Natural killer cell treated with Interleukin-12 subunit alpha and Interleukin-12 subunit beta and Interleukin-15 and Interleukin-18, amount 100 ng/mL, for 72 hours (primary cell): ENCODE measurements around the gene FZD8. TPM values are rescaled to one million over a fixed set of nuclear protein-coding genes. Genes with fewer than 3 reads are reported as not detected.

Source experiments
- ATAC-seq, 2 donors: fragments of 150-1000 bp; cut with Tn5 transposase in 1 of 2; sonication (Bioruptor Pico), chemical (Tn5 transposase) in 1 of 2; 2 replicates each; pipeline ENCODE4 v1.10.0; 2021
- DNase-seq: peaks from one replicate; pipeline ENCODE4 v3.0.0; 2022; ENCODE audit warnings: low spot score
- H3K27ac Mint-ChIP-seq, 2 donors: 1 replicate in 1 of 2; 2 replicates in 1 of 2; pipeline ENCODE4 v1.8.0; 2022; ENCODE audit warnings: mixed read lengths in 2 of 2, mild to moderate bottlenecking in 1 of 2, moderate library complexity in 1 of 2
- H3K27me3 Mint-ChIP-seq, 2 donors: 1 replicate in 1 of 2; 2 replicates in 1 of 2; pipeline ENCODE4 v1.8.0; 2022; ENCODE audit warnings: mixed read lengths in 2 of 2
- H3K36me3 Mint-ChIP-seq: one replicate; pipeline ENCODE4 v1.8.0; 2022; ENCODE audit warnings: mixed read lengths
- H3K4me1 Mint-ChIP-seq, 2 donors: 1 replicate in 1 of 2; 2 replicates in 1 of 2; pipeline ENCODE4 v1.8.0; 2022; ENCODE audit warnings: low read depth in 2 of 2, mixed read lengths in 2 of 2, mild to moderate bottlenecking in 1 of 2
- H3K4me3 Mint-ChIP-seq: one replicate; pipeline ENCODE4 v1.8.0; 2022; ENCODE audit warnings: mixed read lengths
- H3K9me3 Mint-ChIP-seq: 2 replicates; pipeline ENCODE4 v1.8.0; 2022; ENCODE audit warnings: mixed read lengths
- total RNA-seq, 2 donors: library from RNA; stranded (reverse); gene quantifications; one replicate each; pipeline ENCODE4 v1.2.3, GENCODE V29; 2022

Gene FZD8
- total RNA-seq, 2 donors from 2014 or later = 0.64 to 0.73 TPM

GRCh38 chr10:35637462-35637861 lies 4.6 kb downstream of the FZD8 start:
- no peak for DNase-seq
- Mint-ChIP-seq H3K27ac (no peak overlapping the region), H3K27me3 (peaks cover 16 to 41% of the 10 kb centered on the region in 2 donors), H3K4me3 (no peak overlapping the region), H3K4me1 (peaks cover 0 to 10% of the 10 kb centered on the region in 2 donors), H3K36me3 (no peaks in the 10 kb centered on the region), H3K9me3 (no peaks in the 10 kb centered on the region)
- no peak for ATAC-seq

DNA sequence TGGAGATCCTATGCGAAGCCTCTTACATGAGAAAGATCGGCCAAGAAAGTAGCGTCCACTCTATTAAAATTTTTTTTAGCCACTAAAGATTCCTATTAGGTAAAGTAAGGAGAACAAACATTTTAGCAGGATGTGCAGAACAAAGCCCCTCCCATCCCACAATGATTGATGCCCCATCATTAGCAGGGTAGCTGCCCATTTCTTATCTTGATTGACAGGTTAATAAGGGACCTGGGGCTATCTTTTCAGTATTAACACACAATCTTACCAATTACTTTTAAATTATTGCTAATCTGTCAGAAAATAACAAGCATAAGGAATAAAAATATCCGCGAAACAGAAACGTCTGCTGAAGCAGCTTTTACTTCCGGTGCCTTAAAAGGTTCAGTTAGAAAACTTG lies 5.1 kb downstream of the FZD8 start:
- no peak overlapping the region for H3K27ac Mint-ChIP-seq
- peaks cover 0 to 6% of the 10 kb centered on the region in 2 donors for H3K4me1 Mint-ChIP-seq
- peaks cover 16 to 41% of the 10 kb centered on the region in 2 donors for H3K27me3 Mint-ChIP-seq
- H3K9me3 Mint-ChIP-seq = no peaks in the 10 kb centered on the region
- no peaks in the 10 kb centered on the region for H3K36me3 Mint-ChIP-seq
- no peak for DNase-seq
- no peak for ATAC-seq
- H3K4me3 Mint-ChIP-seq = no peak overlapping the region

DNA sequence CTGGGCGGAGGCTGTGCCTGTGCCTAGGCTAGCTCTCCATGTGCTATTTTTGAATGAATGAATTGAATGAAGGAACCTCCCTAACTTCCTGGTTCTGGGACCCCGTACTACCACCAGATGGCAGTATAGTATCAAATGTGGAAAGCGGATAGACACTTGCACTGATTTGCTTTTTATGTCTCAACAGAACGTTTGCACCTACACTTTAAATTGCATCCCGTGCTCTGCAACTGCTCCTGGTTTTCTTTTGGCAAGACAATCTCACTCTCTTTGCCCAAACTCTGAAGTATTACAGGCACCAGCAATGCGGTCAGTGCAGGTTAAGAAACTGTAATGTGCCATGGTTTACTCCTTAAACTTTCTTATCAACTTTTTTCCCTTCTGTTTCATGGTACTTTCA lies 6.5 kb downstream of the FZD8 start:
- Mint-ChIP-seq H3K27me3 (peaks cover 16 to 41% of the 10 kb centered on the region in 2 donors), H3K36me3 (no peaks in the 10 kb centered on the region), H3K27ac (no peak overlapping the region), H3K4me3 (no peak overlapping the region), H3K9me3 (no peaks in the 10 kb centered on the region), H3K4me1 (peaks cover 0 to 6% of the 10 kb centered on the region in 2 donors)
- ATAC-seq (no peak), DNase-seq (peak; percentile 69)

DNA sequence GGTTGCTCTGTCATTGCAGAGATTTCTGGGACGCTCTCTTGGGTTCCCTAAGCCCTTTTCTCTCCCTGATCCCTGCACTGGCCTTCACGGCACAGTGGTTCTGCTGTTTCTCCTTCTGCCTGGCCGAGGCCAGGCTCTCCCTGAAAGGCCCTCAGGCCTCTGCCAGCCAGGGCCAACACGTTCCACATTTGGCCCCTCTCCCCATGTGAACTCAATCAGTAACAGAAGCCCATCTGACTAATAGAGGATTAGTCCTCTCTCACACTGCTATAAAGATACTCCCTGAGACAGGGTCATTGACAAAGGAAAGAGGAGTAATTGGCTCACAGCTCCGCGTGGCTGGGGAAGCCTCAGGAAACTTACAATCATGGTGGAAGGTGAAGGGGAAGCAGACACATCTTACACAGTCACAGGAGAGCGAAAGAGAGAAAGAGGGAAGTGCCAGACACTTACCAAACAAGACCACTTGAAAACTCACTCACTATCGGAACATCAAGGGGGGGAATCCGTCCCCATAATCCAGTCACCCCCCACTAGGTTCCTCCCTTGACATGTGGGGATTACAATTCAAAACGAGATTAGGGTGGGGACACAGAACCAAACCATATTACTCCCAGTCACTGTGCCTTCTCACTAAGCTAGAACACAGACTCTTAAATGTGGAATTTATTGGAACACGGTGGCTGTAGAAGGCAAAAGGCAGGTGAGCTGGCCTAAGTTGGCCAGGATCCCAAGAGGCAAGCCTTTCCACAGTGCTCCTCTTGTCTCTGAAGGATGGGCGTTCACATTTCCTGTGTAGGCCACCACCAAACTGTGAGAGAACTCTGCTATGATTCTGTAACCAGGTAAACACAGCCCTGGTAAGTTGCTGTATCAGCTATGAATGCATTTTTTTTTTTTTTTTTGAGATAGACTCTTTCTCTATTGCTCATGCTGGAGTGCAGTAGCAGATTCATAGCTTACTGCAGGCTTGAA lies 8.8 kb downstream of the FZD8 start:
- H3K27me3 Mint-ChIP-seq = peaks cover 16 to 57% of the 10 kb centered on the region in 2 donors
- H3K4me3 Mint-ChIP-seq = no peak overlapping the region
- no peak for DNase-seq
- no peaks in the 10 kb centered on the region for H3K36me3 Mint-ChIP-seq
- H3K4me1 Mint-ChIP-seq = no peaks in the 10 kb centered on the region
- no peak for ATAC-seq
- no peaks in the 10 kb centered on the region for H3K9me3 Mint-ChIP-seq
- no peak overlapping the region for H3K27ac Mint-ChIP-seq

DNA sequence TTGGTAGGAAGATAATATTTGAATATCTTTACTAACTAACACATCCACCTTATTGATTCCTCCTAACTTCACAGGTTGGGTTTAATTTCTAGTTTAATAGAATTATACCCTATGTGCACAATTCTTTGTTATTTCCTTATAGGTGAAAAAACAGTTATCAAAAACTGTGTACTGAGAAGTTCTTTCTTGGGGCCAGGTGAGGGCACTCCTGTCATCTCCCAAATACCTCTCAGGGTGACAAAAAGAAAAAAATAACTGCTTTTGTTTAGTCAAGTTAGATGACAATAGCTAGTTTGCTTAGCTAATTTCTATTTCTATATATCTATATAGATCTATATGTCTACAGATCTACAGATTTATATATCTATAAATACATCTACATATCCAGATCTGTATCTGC lies 10.1 kb downstream of the FZD8 start:
- DNase-seq (no peak), ATAC-seq (no peak)
- H3K27me3 Mint-ChIP-seq = peaks cover 14 to 45% of the 10 kb centered on the region in 2 donors
- H3K4me3 Mint-ChIP-seq = no peak overlapping the region
- H3K4me1 Mint-ChIP-seq = no peaks in the 10 kb centered on the region
- no peak overlapping the region for H3K27ac Mint-ChIP-seq
- H3K36me3 Mint-ChIP-seq = no peaks in the 10 kb centered on the region
- H3K9me3 Mint-ChIP-seq = no peaks in the 10 kb centered on the region

GRCh38 chr10:35631404-35631803 lies 10.7 kb downstream of the FZD8 start:
- Mint-ChIP-seq H3K27me3 (peaks cover 10 to 39% of the 10 kb centered on the region in 2 donors), H3K9me3 (no peaks in the 10 kb centered on the region), H3K4me1 (no peaks in the 10 kb centered on the region), H3K27ac (no peak overlapping the region), H3K4me3 (no peak overlapping the region), H3K36me3 (no peaks in the 10 kb centered on the region)
- ATAC-seq (no peak), DNase-seq (no peak)

DNA sequence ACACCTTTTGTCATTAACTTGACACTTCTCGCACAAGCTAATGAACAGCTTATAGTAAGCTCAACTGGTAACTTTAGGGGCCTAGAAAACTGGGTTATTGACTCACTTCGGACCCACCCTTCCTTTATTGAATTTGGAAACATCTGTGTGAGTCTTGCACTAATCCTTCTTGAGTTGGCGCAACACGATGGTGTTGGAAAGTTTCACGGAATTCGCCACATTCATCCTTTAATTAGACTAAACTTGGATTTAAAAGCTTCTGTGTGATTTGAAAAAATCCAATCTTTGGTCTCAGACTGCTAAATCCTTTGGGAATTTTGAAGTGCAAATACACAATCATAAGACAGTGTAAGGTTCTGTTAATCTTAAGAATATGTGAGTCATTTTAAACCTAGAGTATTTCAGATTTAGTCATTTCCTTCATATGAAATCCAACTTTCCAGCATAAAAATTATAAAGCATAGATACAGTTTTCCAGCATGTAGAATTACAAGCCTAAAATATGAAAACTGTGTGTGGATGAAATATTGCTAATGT lies 15.1 kb downstream of the FZD8 start:
- ATAC-seq = no peak
- Mint-ChIP-seq H3K4me3 (no peak overlapping the region), H3K27ac (no peak overlapping the region)

GRCh38 chr10:35614312-35614711 lies 27.8 kb downstream of the FZD8 start:
- no peaks in the 10 kb centered on the region for H3K4me1 Mint-ChIP-seq
- H3K4me3 Mint-ChIP-seq = no peak overlapping the region
- H3K36me3 Mint-ChIP-seq = no peaks in the 10 kb centered on the region
- DNase-seq (no peak), ATAC-seq (no peak)
- H3K27ac Mint-ChIP-seq = no peak overlapping the region
- peaks cover 13 to 33% of the 10 kb centered on the region in 2 donors for H3K27me3 Mint-ChIP-seq
- H3K9me3 Mint-ChIP-seq = no peaks in the 10 kb centered on the region

More for the DNA sequence above, 15.1 kb downstream of the FZD8 start:
- no peaks in the 10 kb centered on the region for H3K36me3 Mint-ChIP-seq
- no peaks in the 10 kb centered on the region for H3K9me3 Mint-ChIP-seq
- H3K4me1 Mint-ChIP-seq = no peaks in the 10 kb centered on the region
- H3K27me3 Mint-ChIP-seq = peaks cover 16 to 25% of the 10 kb centered on the region in 2 donors
- no peak for DNase-seq

GRCh38 chr10:35613597-35614226 lies 28.4 kb downstream of the FZD8 start:
- no peak overlapping the region for H3K4me3 Mint-ChIP-seq
- H3K27me3 Mint-ChIP-seq = peaks cover 13 to 33% of the 10 kb centered on the region in 2 donors
- no peaks in the 10 kb centered on the region for H3K4me1 Mint-ChIP-seq
- H3K27ac Mint-ChIP-seq = no peak overlapping the region
- DNase-seq (no peak), ATAC-seq (no peak)
- H3K36me3 Mint-ChIP-seq = no peaks in the 10 kb centered on the region
- H3K9me3 Mint-ChIP-seq = no peaks in the 10 kb centered on the region

DNA sequence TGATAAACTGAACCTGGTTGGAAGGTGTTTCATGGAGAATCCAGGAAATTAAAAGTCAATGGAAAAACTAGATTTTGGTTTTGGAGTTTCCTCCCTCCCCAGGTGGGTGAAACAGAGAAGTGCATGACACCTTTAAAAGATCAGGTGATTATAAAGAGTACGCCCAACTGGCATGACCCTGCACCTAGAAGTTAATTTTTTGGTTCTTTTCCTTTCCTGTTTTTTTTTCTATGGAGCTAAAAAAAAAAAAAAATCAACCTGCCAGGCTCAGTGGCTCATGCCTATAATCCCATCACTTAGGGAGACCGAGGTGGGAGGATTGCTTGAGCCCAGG lies 29.0 kb downstream of the FZD8 start:
- Mint-ChIP-seq H3K4me3 (no peak overlapping the region), H3K27me3 (peaks cover 13 to 33% of the 10 kb centered on the region in 2 donors), H3K27ac (no peak overlapping the region), H3K9me3 (no peaks in the 10 kb centered on the region), H3K36me3 (no peaks in the 10 kb centered on the region), H3K4me1 (no peaks in the 10 kb centered on the region)
- ATAC-seq (no peak), DNase-seq (no peak)

DNA sequence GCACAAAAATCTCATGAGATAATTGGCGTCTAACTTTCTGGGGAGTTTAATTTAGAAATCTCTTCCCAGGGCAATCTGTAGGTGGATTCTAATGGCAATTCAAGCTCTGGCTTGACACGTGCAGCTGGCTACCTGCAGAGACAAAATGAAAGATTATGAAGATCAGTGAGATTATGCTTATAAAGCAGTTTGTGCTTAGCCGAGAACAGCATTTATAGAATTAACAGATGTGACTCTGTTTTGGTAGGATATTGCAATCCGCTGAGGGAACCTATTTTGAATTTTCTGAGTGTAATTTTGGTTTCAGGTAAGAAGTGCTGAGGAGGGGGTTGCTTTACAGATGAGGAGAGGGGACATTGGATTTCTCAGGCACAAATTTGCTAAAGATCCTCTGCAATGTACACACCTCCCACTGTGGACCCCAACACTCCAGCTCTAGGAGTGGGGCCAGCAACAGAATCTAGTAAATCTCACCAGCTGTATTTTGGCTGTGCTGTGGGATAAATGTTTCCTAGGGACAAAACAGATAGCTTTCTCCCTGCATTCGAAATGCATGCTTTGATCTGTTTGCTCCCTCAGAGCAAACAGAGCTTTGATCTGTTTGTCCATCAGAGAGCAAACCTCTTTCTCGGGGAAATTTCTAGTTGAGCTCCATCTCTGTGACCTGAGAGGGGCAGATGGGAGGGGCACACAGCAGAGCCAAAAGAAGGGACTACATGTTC lies 29.6 kb downstream of the FZD8 start:
- H3K4me3 Mint-ChIP-seq = no peak overlapping the region
- ATAC-seq = no peak
- peaks cover 14 to 33% of the 10 kb centered on the region in 2 donors for H3K27me3 Mint-ChIP-seq
- DNase-seq = no peak
- no peaks in the 10 kb centered on the region for H3K9me3 Mint-ChIP-seq
- H3K36me3 Mint-ChIP-seq = no peaks in the 10 kb centered on the region
- H3K27ac Mint-ChIP-seq = no peak overlapping the region
- peaks cover 0 to 3% of the 10 kb centered on the region in 2 donors for H3K4me1 Mint-ChIP-seq

DNA sequence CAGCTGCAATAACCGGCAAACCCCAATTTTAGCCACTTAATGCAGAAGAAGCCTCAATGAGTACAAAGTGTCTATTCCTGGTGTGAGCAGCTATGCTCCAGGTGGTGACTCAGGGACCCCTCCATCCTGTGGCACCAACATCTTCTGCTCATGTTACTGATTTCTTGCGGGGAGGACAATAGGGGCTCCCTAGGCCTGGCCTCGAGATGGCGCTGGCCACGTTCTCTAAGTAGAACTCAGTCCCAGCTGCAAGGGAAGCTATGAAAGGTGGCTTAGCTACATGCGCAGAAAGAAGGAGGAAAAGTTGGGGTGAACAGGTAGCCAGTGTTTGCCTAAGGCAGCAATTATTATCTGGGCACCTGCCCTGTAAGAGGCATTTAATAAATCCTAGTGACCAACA lies 30.3 kb downstream of the FZD8 start:
- ATAC-seq (no peak), DNase-seq (no peak)
- no peak overlapping the region for H3K4me3 Mint-ChIP-seq
- no peak overlapping the region for H3K27ac Mint-ChIP-seq
- H3K9me3 Mint-ChIP-seq = no peaks in the 10 kb centered on the region
- H3K4me1 Mint-ChIP-seq = peaks cover 6 to 8% of the 10 kb centered on the region in 2 donors
- H3K27me3 Mint-ChIP-seq = peaks cover 19 to 40% of the 10 kb centered on the region in 2 donors
- H3K36me3 Mint-ChIP-seq = no peaks in the 10 kb centered on the region

DNA sequence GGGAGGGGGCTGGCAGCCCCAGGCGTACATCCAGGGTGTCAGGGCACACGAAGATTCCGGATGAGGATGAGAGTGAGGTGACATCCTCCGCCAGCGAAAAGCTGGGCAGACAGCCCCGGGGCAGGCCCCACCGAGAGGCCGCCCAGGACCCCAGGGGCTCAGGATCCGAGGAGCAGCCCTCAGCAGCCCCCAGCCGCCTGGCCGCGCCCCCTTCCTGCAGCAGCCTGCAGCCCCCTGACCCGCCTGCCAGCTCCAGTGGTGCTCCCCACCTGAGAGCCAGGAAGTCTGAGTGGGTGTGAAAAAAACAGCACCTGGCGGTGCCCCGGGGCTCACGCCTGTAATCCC lies 33.8 kb downstream of the FZD8 start:
- H3K36me3 Mint-ChIP-seq = no peaks in the 10 kb centered on the region
- no peaks in the 10 kb centered on the region for H3K9me3 Mint-ChIP-seq
- no peak overlapping the region for H3K4me3 Mint-ChIP-seq
- H3K27ac Mint-ChIP-seq = no peak overlapping the region
- DNase-seq (no peak), ATAC-seq (no peak)
- H3K27me3 Mint-ChIP-seq = peaks cover 30 to 52% of the 10 kb centered on the region in 2 donors
- H3K4me1 Mint-ChIP-seq = peaks cover 6 to 8% of the 10 kb centered on the region in 2 donors
